Hair follicle dermal papilla cell (primary cell): ENCODE results near the gene KRT84. TPM values are rescaled to one million over a fixed set of nuclear protein-coding genes. Genes with fewer than 3 reads are reported as not detected.

Experiments used
- total RNA-seq: library from RNA; depleted of rRNA; stranded (reverse); fragments of >200 nt; gene quantifications from 2 replicates; pipeline ENCODE4 v1.2.3, GENCODE V29; 2012

KRT84 gene, protein sequence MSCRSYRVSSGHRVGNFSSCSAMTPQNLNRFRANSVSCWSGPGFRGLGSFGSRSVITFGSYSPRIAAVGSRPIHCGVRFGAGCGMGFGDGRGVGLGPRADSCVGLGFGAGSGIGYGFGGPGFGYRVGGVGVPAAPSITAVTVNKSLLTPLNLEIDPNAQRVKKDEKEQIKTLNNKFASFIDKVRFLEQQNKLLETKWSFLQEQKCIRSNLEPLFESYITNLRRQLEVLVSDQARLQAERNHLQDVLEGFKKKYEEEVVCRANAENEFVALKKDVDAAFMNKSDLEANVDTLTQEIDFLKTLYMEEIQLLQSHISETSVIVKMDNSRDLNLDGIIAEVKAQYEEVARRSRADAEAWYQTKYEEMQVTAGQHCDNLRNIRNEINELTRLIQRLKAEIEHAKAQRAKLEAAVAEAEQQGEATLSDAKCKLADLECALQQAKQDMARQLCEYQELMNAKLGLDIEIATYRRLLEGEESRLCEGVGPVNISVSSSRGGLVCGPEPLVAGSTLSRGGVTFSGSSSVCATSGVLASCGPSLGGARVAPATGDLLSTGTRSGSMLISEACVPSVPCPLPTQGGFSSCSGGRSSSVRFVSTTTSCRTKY
- not detected in 2 replicates for total RNA-seq

GRCh38 chr12:52385226-52385702, at the start of gene KRT84:
TSS of gene KRT84 (minus strand) at chr12:52385652. CDS start at chr12:52385585, 67 bp downstream.

GRCh38 chr12:52434081-52434733, 48.8 kb upstream of the KRT84 start, which contains the start of gene KRT75:
TSS of gene KRT75 (minus strand) at chr12:52434371. CDS start at chr12:52434304, 67 bp downstream.

DNA sequence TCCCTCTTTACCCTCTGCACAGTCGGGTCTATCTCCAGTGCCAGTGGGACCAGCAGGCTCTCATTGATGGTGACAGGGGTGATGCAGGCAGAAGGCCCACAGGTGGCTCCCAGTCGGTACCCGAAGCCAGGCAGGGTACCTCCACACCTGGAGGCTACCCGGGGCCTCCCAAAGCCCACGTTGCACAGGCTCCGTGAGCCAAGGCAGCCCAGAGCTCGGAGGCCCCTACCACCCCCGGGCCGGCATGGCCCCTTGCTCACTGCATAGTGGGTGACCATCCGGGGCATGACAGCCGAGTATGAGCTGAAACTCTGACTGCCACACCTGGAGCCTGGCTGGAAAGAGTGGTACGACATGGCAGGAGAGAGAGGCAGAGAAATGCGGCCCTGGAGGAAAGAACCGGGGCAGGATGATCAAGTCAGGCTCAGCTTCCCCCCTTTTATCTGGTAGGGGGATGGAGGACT, 20.5 kb upstream of the KRT84 start, which contains the start of gene KRT82:
Gene KRT82 (minus strand): TSS at position 414 of the 464 bp plus-strand sequence. CDS start 58 bp downstream, at position 356.

GRCh38 chr12:52366738-52367485, 18.5 kb downstream of the KRT84 start, which contains the start of gene KRT85:
TSS of gene KRT85 (minus strand) at chr12:52367481. CDS start at chr12:52367405, 76 bp downstream.

Other genes starting within 250 kb of the KRT84 start
- 0.24 and 1.1 TPM in 2 replicates for gene KRT80, start 193.6 kb downstream of the KRT84 start, total RNA-seq
- 17.0 and 21.6 TPM in 2 replicates for gene KRT7, start 152.4 kb downstream of the KRT84 start, total RNA-seq
- under 0.01 TPM in 1 of 2 replicates, not detected in the other for gene KRT86, start 111.0 kb downstream of the KRT84 start, total RNA-seq
- 0.12 TPM in 1 of 2 replicates, not detected in the other for gene KRT81, start 94.1 kb downstream of the KRT84 start, total RNA-seq
- gene KRT83, start 64.3 kb downstream of the KRT84 start, total RNA-seq, result not detected in 2 replicates
- not detected in 2 replicates for gene KRT85, start 18.2 kb downstream of the KRT84 start, total RNA-seq
- gene KRT82, start 20.7 kb upstream of the KRT84 start, total RNA-seq, result not detected in 2 replicates
- not detected in 2 replicates for gene KRT75, start 48.7 kb upstream of the KRT84 start, total RNA-seq
- gene KRT6B, start 66.5 kb upstream of the KRT84 start, total RNA-seq, result 1.9 and 4.1 TPM in 2 replicates
- gene KRT6C, start 88.2 kb upstream of the KRT84 start, total RNA-seq, result not detected in 2 replicates
- gene KRT6A, start 107.6 kb upstream of the KRT84 start, total RNA-seq, result 3.4 and 40.3 TPM in 2 replicates
- gene KRT5, start 134.7 kb upstream of the KRT84 start, total RNA-seq, result 9.4 and 10.5 TPM in 2 replicates
- gene KRT71, start 167.5 kb upstream of the KRT84 start, total RNA-seq, result not detected in 2 replicates
- gene KRT74, start 188.2 kb upstream of the KRT84 start, total RNA-seq, result not detected in 2 replicates
- gene KRT72, start 215.8 kb upstream of the KRT84 start, total RNA-seq, result not detected in 2 replicates
- not detected in 2 replicates for gene KRT73, start 232.9 kb upstream of the KRT84 start, total RNA-seq